GM19099 (cell line): ENCODE results near the gene PPM1K.
A peak's percentile ranks its signal among the peaks of the same experiment; 100 is the strongest.

ENCODE experiments used
- POLR2A ChIP-seq: IDR thresholded peaks from 3 replicates; pipeline ENCODE4 v1.6.1; 2011; ENCODE audit warnings: low read depth; ENCODE audit not compliant: insufficient read length; ENCODE audit errors: extremely low read depth

The PPM1K gene

DNA sequence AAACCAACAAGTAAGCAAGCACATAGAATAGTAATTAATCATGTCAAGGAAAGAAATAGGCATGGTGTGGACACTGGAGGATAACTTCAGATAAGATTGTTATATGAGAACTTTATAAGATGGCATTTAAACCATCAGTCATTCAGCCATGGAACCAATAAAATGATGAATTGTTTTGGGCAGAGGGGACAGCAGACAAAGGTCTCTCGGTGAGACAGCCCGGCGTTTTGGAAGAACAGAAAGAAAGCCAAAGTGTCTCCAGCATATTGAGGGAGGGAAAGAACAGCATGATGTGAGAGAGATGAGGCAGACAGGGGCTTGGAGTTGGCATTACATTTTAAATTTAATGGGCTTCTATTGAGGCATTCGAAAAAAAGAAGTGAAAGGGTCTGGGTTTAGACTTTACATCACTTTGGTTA lies 883 bp upstream of the PPM1K start:
- TF ChIP-seq POLR2A = no peak

DNA sequence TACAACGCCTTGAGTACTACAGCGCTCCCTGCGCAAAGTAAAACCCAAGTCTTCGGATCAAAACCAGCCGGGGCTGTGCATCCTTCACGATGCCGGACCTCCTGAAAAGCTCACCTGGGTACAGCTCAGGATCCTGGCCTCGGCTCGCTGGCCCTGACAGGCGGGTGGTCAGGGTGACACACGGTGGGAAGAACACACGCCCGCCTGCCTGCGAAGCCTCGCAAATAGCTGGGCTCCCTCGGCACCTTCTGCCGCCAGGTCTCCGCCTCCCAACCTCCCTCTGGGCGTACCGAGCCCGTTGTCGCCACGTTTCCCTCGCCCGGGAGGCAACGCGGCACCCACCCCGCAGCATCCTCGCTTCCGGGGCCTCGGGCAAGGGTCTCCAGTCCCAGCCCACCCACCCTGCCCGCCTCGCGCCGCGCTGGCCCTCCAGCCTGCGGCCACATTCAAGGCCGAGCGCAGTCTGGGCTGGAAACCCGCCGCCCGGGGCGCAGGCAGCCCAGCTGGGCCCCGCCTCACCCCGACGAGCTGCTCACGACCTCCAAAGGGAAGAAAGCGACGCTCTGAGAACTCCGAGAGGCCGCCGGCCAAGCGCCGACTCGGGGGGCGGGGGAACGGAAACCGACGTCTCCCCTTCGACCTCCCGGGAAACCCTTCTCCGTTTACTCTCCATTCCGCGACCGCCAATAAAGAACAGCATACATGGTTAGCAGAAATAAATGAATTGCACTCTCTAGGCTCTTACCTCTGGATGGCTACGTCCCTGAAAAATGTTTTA lies 511 bp downstream of the PPM1K start:
- no peak for TF ChIP-seq POLR2A

DNA sequence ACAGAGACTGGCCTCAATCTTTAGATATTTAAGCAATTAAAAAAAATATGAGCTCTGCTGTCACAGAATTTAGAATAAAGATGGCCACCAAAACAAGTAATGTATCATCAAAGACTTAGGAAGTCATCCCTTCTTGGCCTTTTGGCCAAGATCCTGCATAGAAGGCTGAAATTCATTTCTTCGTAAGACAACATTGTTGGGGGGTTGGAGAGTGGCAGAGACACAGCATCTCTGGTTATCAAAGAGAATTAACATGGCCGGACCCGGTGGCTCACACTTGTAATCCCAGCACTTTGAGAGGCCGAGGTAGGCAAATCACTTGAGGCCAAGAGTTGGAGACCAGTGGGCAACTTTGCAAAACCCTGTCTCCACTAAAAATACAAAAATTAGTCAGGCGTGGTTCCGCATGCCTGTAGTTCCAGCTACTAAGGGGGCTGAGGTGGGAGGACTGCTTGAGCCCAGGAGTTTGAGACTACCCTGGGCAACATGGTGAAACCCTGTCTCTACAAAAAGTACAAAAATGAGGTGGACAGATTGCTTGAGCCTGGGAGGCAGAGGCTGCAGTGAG lies 4.0 kb downstream of the PPM1K start:
- no peak for TF ChIP-seq POLR2A

DNA sequence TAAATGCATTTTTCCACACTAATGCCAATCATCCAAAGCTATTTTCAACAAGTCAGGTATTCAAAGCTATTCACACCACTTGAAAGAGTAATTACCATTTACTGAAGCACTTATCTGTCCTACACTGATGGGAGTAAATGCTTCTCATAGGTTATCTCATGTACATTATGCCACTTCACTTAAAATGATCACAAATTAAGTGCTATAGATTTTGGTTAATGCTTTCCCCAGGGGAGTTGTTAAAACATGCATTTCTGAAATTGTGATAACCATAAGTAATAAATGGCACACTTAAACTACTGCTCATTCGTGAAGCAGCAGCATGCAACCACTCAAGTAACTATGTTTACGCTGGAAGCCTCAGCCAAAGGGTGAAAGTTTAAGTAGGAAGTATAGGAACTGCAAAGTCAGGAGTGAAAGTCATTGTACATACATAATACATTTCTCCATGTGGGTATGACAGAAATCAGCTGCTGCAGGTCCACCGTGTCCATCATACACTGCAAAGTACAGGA lies 6.6 kb downstream of the PPM1K start:
- no peak for TF ChIP-seq POLR2A

DNA sequence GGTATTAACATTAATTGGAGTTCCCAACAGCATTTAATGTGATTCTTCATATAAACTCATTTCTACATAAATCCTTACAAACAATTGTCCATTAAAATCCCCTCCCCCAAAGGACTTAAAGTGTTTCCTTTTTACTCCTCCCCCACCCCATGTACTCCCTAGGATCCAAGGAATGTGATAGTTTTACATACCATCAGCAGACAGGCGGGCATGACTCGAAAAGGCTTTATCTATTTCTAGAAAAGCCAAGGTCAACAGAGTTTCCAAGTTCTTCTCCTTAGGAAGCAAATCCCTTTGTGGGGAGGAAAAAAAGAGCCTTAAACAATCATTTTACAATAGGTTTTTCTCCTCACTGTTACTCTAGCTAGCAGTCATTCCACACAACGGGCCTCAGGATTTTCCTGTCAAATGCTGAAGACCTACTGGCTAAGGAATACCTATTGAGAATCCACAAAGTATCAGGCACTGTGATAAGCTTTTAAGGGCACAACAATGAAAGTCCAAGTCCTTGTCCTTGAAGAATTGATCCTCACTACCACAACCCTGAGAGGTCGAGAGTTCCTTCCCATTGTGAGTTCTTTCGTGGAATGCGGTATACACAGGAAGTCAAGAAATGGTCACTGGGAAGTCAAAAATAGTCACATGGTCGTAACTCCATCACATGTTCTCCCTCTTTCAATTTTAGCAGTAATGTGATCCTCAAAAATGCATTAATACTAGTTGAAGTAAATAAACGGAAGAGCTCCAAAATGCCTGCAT lies 7.2 kb downstream of the PPM1K start:
- no peak for TF ChIP-seq POLR2A

DNA sequence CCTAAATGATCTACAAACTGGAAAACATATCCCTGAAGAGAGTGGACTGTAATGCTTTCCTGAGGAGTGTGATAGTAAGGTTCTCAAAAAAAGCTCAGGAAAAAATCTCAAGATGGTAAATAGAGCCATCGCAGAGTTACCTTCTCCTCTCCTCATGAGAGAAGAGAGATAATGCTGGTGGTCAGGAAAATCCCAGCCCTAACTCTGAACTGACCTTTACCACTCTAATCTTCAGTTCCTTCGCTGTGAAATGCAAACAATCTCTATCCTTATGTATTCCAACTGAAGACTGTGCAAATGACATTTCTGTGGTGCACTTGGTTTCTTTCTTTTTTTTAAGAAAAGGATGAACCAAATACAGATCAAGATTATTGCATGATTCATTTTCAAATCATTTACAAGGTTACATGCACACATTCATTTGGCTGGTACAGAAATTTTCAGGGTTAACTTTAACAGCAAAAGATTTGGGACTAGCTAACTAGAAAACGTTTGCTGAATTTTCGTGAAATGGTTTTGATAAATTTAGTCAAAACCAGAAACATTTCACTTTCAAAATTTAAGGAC lies 8.3 kb downstream of the PPM1K start:
- no peak for TF ChIP-seq POLR2A

DNA sequence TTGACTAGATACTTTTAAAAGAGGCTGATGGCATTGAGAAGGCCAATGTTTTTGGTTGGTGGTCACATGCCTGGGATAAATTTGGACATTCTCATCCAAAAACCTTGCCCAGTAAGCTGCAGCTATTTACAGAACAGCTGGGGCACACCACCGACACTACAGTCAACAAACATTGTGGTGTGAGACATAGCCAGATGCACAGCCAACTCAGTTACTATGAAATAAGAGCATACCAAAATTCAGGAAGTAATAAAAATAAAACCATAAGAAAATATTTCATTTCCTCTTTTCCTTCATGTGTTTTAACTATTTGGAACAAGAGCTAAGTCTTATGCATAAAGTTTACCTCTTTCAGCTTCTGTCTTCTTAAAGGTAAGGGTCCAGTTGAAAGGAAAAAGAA lies 8.8 kb downstream of the PPM1K start:
- TF ChIP-seq POLR2A = no peak

DNA sequence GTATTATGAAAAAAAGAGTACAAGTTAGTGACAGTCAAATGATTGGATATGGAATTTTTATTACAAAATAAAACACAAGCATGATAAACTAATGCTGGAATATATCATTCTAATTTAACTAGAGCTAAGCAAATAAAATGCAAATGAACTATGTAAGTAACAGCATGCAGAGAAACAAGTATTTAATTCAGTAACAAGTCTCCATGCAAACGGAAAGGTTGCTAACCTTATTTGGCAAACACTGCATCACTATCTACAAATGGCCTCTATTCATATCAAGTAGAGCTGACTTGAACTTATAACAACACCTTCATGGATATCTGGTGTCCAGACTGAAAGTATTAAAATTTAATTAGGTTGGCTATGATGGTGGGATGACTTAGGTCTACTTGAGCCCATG lies 15.4 kb downstream of the PPM1K start:
- no peak for TF ChIP-seq POLR2A

DNA sequence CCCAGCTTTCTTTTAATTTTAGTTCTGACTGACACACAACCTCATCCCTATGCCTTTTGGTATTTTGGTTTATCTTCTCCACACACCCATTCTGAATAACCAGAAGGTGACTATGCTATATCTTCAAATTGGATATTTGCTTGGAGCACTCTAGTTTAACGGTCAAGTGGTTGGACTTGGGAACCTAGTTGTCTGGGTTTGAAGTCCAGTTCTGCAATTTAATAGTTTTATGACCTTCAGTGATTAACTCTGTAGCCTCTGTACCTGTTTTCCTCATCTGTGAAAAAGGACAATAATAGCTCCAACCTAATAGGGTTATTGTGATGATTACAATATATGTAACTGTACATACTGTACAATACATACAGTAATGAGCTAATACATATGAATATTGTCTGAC lies 20.0 kb downstream of the PPM1K start:
- TF ChIP-seq POLR2A = no peak

DNA sequence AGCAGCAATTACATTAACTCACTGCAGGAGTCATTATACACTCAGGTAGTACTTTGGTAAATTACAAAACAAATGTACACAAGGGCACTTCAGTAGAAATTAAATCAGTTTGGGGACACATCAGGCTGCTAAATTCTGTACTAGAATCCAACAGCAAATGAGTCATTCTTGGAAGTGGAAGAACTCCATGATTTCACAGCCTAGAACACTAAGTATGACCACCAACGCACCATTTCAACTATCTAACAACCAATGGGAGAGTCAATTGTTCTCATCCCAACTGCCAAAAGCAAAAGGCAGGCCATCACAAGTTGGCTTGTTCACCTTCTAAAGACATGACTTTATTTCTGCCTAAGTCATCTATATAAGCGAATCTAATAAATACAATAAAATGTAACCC lies 26.6 kb downstream of the PPM1K start:
- no peak for TF ChIP-seq POLR2A

DNA sequence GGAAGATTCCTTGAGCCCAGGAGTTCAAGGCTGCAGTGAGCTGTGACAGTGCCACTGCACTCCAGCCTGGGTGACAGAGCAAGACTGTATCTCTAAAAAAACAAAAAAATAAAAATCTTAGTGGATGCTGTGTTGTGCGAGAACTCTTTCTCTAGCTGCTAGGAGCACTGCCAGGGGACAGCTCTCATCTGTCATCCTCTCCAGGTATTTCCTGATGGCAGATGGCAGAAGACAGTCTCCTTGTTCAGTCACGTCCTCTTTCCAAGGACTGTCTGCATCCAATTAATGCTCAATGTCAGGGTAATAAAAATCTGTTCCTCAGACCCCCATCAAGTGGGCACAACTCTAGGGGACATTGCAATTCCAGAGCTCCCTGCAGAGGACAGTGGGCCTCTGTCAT lies 29.2 kb downstream of the PPM1K start:
- no peak for TF ChIP-seq POLR2A

DNA sequence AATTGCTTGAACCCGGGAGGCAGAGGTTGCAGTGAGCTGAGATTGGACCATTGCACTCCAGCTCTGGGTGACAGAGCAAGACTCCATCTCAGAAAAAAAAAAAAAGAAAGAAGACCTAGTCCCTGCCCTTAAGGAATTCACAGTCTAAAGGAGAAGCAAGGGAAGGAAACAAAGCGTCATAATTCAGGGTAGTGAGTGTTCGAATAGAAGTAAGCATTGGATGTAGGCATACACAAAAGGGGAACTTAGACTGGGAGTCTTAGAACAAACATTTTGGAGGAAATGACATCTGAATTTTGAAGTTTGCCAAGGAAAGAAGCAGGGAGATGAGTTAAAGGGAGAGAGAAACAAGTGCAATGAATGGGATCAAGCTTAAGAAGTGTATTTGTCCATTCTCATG lies 32.4 kb downstream of the PPM1K start:
- TF ChIP-seq POLR2A = no peak

DNA sequence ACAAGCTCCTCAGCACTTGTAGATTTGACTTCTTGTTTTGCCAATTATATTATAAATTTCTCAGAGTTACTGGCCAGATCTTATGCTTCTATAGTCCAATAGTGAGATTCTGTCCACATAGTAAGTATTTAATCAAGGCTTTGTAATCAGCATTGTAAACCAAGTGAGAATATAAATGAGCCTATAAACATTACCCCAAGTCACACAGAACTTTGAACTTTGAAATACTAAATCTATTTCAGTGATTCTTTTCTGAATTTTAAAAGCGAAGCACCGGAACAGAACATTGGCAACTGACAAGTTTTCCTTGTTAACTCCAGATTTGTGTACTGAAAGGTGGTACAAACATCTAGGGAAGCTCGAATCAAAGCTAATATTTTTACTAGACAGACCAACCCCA lies 37.2 kb downstream of the PPM1K start:
- no peak for TF ChIP-seq POLR2A

DNA sequence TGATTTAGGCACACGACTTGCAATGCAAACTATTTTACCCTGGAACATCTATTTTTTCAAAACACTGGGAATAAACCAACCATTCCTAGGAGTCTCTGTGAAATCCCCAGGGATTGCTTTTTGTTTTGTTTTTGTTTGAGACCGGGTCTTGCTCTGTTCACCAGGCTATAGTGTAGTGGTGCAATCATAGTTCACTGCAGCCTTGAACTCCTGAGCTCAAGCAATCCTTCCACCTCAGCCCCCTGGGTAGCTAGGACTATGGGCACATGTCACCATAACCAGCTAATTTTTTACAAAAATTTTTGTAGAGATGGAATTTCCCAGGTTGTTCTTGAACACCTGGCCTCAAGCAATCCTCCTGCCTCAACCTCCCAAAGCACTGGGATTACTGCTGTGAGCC lies 37.8 kb downstream of the PPM1K start:
- TF ChIP-seq POLR2A = no peak

DNA sequence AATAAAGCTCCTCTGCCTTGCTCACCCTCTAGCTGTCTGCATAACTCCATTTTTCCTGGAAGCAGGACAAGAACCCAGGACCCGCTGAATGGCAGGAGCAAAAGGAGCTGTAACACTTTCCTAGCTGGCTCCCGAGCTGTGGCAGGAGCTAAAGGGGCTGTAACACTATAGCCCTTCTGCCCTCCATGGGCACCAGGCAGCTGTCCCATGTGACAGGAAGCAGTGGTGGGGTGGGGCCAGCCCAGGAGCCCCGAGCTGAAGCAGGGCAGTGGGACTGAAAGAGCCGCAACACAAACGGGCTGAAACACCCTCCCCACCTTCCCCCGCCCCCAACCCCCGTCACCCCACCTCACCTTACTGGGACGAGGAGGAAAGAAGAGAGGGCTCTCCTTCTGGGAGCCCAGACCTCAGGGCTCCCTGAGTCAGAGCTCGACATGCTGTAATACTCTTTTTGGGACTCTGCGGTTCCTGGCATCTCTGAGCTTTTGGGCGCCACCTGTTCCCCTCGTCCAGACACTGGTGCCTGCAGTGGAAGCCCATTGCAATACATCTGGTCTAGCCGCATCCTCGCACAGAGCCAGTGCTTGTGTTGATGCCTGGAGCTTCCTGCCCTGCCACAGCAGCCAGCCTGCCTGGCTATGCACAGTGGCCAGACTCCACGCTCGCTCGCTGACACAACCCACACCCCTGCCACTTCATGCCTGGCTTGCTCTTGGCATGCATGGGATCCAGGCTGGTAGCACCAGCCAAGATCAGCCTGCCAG lies 39.4 kb downstream of the PPM1K start:
- peak; percentile 28 for TF ChIP-seq POLR2A
